Activated CD8-positive, alpha-beta memory T cell treated with anti-CD3 and anti-CD28 coated beads for 24 hours (primary cell): ENCODE results near the gene SHISA7.

Experiments
- DNase-seq: peaks from one replicate; pipeline ENCODE4 v3.0.0-alpha.2; 2020

Gene SHISA7

GRCh38 chr19:55385724-55386492, 57.2 kb downstream of the SHISA7 start, which contains the start of gene RPL28:
TSS of gene RPL28 (plus strand) at chr19:55385932. CDS start at chr19:55386358, 426 bp downstream.
- peak; percentile 99 for DNase-seq

- peak; percentile 98 for DNase-seq
These were observed 58.0 kb downstream of the SHISA7 start for GRCh38 chr19:55384920-55385723.

- peak; percentile 86 for DNase-seq
These were observed 58.8 kb downstream of the SHISA7 start, which contains the start of gene TMEM238 for GRCh38 chr19:55384131-55384919. TSS of gene TMEM238 (minus strand) at chr19:55384292. CDS start at chr19:55384259, 33 bp downstream.

GRCh38 chr19:55383279-55384130, 59.6 kb downstream of the SHISA7 start:
- DNase-seq, result peak; percentile 84

GRCh38 chr19:55382522-55383054, 60.5 kb downstream of the SHISA7 start:
- DNase-seq, result no peak

GRCh38 chr19:55382013-55382412, 61.1 kb downstream of the SHISA7 start:
- DNase-seq, result no peak

- DNase-seq, result no peak
These were observed 63.9 kb downstream of the SHISA7 start for GRCh38 chr19:55379174-55379573.
